ENCODE data around the gene TCP1. TPM values are rescaled to one million over a fixed set of nuclear protein-coding genes. Genes with fewer than 3 reads are reported as not detected.

TCP1 gene
- total RNA-seq, 1 experiment from 2014 or later = 412 TPM

DNA sequence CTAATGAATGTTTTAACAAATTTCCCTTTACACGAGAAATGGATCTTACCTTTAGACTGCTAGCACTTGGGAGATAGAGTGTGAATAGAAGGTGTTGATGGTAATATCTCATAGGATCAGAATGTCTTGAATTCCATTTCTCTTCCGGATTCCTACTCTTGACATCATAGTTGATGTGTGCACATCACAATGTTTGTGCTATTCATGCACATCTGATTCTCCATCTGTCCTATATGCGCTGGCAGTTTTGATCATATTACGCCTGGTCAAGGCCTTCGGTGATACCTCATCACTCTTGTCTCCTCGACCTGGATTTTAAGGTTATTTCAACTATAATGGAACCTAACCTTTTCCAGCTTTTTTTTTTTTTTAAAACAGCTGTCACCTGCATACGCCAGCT lies 44.3 kb downstream of the TCP1 start:
- Histone ChIP-seq H3K9me3 (ENCODE audit: control insufficient read depth, low read depth, low read length) (no peaks in the 10 kb centered on the region), H2BK20ac (ENCODE audit: low read depth, low read length, poor library complexity, severe bottlenecking) (no peak overlapping the region), H2AFZ (ENCODE audit: low read length) (no peak overlapping the region), H3K14ac (ENCODE audit: insufficient read depth, low read length) (no peak overlapping the region), H2BK12ac (ENCODE audit: insufficient read length, low read depth, low read length) (no peak overlapping the region), H3K79me1 (ENCODE audit: insufficient read depth, low read depth, low read length, poor library complexity, severe bottlenecking) (peaks cover 11% of the 10 kb centered on the region), H3K4ac (ENCODE audit: low read depth, low read length) (no peak overlapping the region), H2BK120ac (ENCODE audit: low read depth, low read length, poor library complexity, severe bottlenecking) (no peak overlapping the region), H4K20me1 (ENCODE audit: control insufficient read depth, insufficient read depth, insufficient read length) (no peaks in the 10 kb centered on the region), H3K27ac (ENCODE audit: insufficient read length, low read depth, low read length) (no peak overlapping the region), H3K23me2 (ENCODE audit: insufficient read length, low read depth, low read length, poor library complexity, severe bottlenecking) (no peaks in the 10 kb centered on the region), H2BK5ac (ENCODE audit: insufficient read length, low read length) (no peak overlapping the region), H3K27me3 (ENCODE audit: insufficient read depth, low read length) (no peaks in the 10 kb centered on the region), H4K8ac (replicated peaks; ENCODE audit: insufficient read length, low read depth, low read length) (no peak overlapping the region), H3K23ac (ENCODE audit: insufficient read length, low read depth, low read length) (no peak overlapping the region), H2BK15ac (ENCODE audit: low read depth, low read length) (no peak overlapping the region), H3K18ac (ENCODE audit: insufficient read length, low read depth, low read length) (no peak overlapping the region), H3K4me1 (ENCODE audit: insufficient read depth, low read length) (no peaks in the 10 kb centered on the region), H4K5ac (ENCODE audit: insufficient read length, low read depth, low read length) (no peak overlapping the region), H3T11ph (ENCODE audit: low read length) (no peak overlapping the region), H4K91ac (ENCODE audit: insufficient read length, low read depth, low read length) (no peak overlapping the region), H3K79me2 (ENCODE audit: insufficient read depth, low read length) (no peaks in the 10 kb centered on the region; the same call in 1 of the 2 replicates), H3K9ac (ENCODE audit: extremely low read depth, insufficient read length, low read length) (no peak overlapping the region), H3K4me2 (ENCODE audit: insufficient read depth, insufficient read length, low read length) (no peak overlapping the region), H3K56ac (ENCODE audit: insufficient read length, low read depth, low read length) (no peak overlapping the region), H2AK5ac (ENCODE audit: insufficient read length, low read length) (no peak overlapping the region)
- no peak for DNase-seq
- TF ChIP-seq, protein P1, sequence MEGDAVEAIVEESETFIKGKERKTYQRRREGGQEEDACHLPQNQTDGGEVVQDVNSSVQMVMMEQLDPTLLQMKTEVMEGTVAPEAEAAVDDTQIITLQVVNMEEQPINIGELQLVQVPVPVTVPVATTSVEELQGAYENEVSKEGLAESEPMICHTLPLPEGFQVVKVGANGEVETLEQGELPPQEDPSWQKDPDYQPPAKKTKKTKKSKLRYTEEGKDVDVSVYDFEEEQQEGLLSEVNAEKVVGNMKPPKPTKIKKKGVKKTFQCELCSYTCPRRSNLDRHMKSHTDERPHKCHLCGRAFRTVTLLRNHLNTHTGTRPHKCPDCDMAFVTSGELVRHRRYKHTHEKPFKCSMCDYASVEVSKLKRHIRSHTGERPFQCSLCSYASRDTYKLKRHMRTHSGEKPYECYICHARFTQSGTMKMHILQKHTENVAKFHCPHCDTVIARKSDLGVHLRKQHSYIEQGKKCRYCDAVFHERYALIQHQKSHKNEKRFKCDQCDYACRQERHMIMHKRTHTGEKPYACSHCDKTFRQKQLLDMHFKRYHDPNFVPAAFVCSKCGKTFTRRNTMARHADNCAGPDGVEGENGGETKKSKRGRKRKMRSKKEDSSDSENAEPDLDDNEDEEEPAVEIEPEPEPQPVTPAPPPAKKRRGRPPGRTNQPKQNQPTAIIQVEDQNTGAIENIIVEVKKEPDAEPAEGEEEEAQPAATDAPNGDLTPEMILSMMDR (conservative IDR thresholded peaks at IDR 0.05) = no peak
- Mint-ChIP-seq H3K4me1 (no peaks in the 10 kb centered on the region), H3K27me3 (ENCODE audit: low read depth) (no peaks in the 10 kb centered on the region), H3K36me3 (ENCODE audit: insufficient read depth in 1 of 3, low read depth in 3 of 3) (peaks cover 61 to 96% (median 96%) of the 10 kb centered on the region in 3 experiments; a peak in 6 of 7 replicates), H3K9me3 (no peaks in the 10 kb centered on the region), H3K4me3 (no peak overlapping the region), H3K27ac (no peak overlapping the region; a peak in 1 of 7 replicates)
- WGBS (ENCODE audit: extremely low coverage, insufficient read length, low lambda C conversion rate) = no CpG with 5 or more reads among the region's 7 CpGs

All from H9 (cell line).